ENCODE data around the gene CAPRIN2. TPM values are rescaled to one million over a fixed set of nuclear protein-coding genes. Genes with fewer than 3 reads are reported as not detected.

CAPRIN2 gene
- total and polyA plus RNA-seq, 2 donors, result 12.6 to 37.9 TPM

DNA sequence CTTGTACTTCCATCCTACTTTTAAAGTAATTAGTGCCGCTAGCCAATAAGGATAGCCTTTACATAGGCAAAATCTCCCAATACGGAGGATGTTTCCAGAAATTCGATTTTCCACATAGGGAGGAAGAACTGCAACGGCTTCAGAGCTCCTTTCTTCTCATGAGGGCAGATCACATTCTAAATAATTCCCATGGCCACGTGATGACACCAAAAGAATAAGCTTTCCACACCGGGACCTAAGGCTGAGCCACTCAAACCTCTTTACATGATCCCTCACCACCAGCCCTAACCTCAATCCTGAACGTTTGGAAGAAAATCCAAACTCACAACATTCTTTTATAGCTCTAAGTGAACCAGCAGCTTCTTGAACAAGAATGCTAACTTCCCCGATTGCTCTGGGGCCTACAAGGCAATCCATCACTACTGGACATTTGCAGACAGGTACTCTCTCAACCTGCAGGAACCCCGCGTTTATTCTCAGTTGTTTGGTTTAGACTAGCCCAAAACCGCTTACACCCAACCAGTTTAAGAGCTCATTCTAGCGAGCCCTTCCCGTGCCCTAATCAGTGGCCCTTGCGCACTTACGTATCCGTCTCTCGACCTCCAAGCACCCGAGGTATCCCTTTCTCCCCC is 884 bp downstream of the CAPRIN2 start:
- Histone ChIP-seq H3K4me1 (ENCODE audit: control insufficient read depth in 2 of 2, insufficient read depth in 2 of 2, low read length in 2 of 2) (peaks cover 8 to 13% of the 10 kb centered on the region in 2 donors), H3K4me3 (ENCODE audit: low read length in 2 of 2) (peak overlapping the region; percentile 70 to 87), H3K36me3 (ENCODE audit: control insufficient read depth in 2 of 2, insufficient read depth in 2 of 2, low read length in 1 of 2) (no peaks in the 10 kb centered on the region), H3K9me3 (ENCODE audit: control insufficient read depth in 2 of 2, insufficient read depth in 1 of 2, low read length in 1 of 2) (no peaks in the 10 kb centered on the region), H3K27me3 (ENCODE audit: control insufficient read depth in 2 of 2, insufficient read depth in 1 of 2, low read length in 1 of 2) (peaks cover 0 to 2% of the 10 kb centered on the region in 2 donors), H3K27ac (ENCODE audit: low read depth in 1 of 2, low read length in 1 of 2) (peak overlapping the region in 1 of 2 donors; percentile 84)
- 14% methylated on average over 18 of the region's 18 CpGs for WGBS
- DNase-seq (ENCODE audit: low read depth in 6 of 9, low spot score in 9 of 9), result peak in 1 of 9 donors; percentile 22

DNA sequence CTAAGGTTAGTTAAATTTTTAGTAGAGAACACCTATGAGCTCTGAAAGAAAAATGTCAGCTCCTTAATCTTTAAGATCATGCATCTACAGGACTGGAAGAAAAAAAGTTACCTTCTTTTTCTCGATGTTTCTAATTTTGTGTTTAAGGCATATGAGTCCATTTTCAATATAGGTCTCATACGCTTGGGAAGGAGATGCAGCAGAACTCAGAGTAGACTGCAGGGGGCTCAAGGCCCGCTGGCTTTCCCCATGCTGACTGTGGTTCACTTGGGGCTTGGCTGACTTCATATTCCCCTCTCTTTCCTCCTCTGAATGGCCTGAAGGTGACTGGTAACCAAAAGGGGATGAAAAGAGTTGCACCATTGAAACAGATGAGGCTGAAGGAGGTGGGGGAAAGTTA is 1.5 kb downstream of the CAPRIN2 start:
- peak in 5 of 9 donors; percentile 4 to 59 (median 15) for DNase-seq (ENCODE audit: low read depth in 6 of 9, low spot score in 9 of 9)
- Histone ChIP-seq H3K9me3 (ENCODE audit: control insufficient read depth in 2 of 2, insufficient read depth in 1 of 2, low read length in 1 of 2) (no peaks in the 10 kb centered on the region), H3K4me1 (ENCODE audit: control insufficient read depth in 2 of 2, insufficient read depth in 2 of 2, low read length in 2 of 2) (peaks cover 8 to 13% of the 10 kb centered on the region in 2 donors), H3K27ac (ENCODE audit: low read depth in 1 of 2, low read length in 1 of 2) (no peak overlapping the region), H3K27me3 (ENCODE audit: control insufficient read depth in 2 of 2, insufficient read depth in 1 of 2, low read length in 1 of 2) (peaks cover 0 to 2% of the 10 kb centered on the region in 2 donors), H3K36me3 (ENCODE audit: control insufficient read depth in 2 of 2, insufficient read depth in 2 of 2, low read length in 1 of 2) (no peaks in the 10 kb centered on the region), H3K4me3 (ENCODE audit: low read length in 2 of 2) (no peak overlapping the region)
- WGBS, result 68% methylated on average over 3 of the region's 3 CpGs

DNA sequence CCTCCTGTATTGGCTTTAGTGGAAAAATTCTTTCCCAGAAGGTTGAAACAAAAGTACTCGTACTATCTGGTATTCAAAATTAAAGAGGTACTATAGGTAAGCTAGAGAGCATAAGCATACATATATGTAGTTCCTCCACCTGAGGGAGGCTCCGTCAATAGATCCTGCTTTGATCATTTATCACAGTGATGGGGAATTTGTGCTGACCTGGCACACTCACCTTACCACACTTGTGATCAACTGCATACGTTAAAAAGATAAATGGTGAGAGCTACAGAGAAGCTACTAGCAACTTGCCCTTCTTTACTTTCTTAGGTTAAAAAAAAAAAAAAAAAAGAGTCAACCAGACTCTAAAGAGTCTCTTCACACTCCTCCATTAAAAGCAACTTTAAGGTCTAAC is 2.5 kb downstream of the CAPRIN2 start:
- Histone ChIP-seq H3K9me3 (ENCODE audit: control insufficient read depth in 2 of 2, insufficient read depth in 1 of 2, low read length in 1 of 2) (no peaks in the 10 kb centered on the region), H3K4me1 (ENCODE audit: control insufficient read depth in 2 of 2, insufficient read depth in 2 of 2, low read length in 2 of 2) (peaks cover 8 to 13% of the 10 kb centered on the region in 2 donors), H3K27ac (ENCODE audit: low read depth in 1 of 2, low read length in 1 of 2) (no peak overlapping the region), H3K27me3 (ENCODE audit: control insufficient read depth in 2 of 2, insufficient read depth in 1 of 2, low read length in 1 of 2) (peaks cover 0 to 2% of the 10 kb centered on the region in 2 donors), H3K36me3 (ENCODE audit: control insufficient read depth in 2 of 2, insufficient read depth in 2 of 2, low read length in 1 of 2) (no peaks in the 10 kb centered on the region), H3K4me3 (ENCODE audit: low read length in 2 of 2) (no peak overlapping the region)
- 98% methylated on average over 3 of the region's 3 CpGs for WGBS
- no peak for DNase-seq (ENCODE audit: low read depth in 6 of 9, low spot score in 9 of 9)

DNA sequence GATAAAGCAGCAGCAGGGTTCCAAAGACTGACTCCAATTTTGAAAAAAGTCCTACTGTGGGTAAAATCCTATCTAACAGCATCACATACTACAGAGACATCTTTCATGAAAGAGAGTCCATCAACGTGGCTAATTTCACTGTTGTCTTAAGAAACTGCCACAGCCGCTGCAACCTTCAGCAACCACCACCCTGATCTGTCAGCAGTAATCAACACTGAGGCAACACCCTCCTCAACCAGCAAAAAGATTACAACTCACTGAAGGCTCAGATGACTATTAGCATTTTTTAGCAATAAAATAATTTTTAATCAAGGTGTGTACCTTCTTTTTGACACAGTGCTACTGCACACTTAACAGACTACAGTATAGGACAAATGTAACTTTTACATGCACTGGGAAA is 6.6 kb downstream of the CAPRIN2 start:
- 95% methylated on average over 2 of the region's 2 CpGs for whole genome bisulfite sequencing
- H3K36me3 ChIP-seq (ENCODE audit: control insufficient read depth in 2 of 2, insufficient read depth in 2 of 2, low read length in 1 of 2), result no peaks in the 10 kb centered on the region
- H3K4me3 ChIP-seq (ENCODE audit: low read length in 2 of 2), result no peak overlapping the region
- DNase-seq (ENCODE audit: low read depth in 6 of 9, low spot score in 9 of 9), result no peak
- H3K4me1 ChIP-seq (ENCODE audit: control insufficient read depth in 2 of 2, insufficient read depth in 2 of 2, low read length in 2 of 2), result no peaks in the 10 kb centered on the region
- no peak overlapping the region for H3K27ac ChIP-seq (ENCODE audit: low read depth in 1 of 2, low read length in 1 of 2)
- no peaks in the 10 kb centered on the region for H3K9me3 ChIP-seq (ENCODE audit: control insufficient read depth in 2 of 2, insufficient read depth in 1 of 2, low read length in 1 of 2)
- no peaks in the 10 kb centered on the region for H3K27me3 ChIP-seq (ENCODE audit: control insufficient read depth in 2 of 2, insufficient read depth in 1 of 2, low read length in 1 of 2)

DNA sequence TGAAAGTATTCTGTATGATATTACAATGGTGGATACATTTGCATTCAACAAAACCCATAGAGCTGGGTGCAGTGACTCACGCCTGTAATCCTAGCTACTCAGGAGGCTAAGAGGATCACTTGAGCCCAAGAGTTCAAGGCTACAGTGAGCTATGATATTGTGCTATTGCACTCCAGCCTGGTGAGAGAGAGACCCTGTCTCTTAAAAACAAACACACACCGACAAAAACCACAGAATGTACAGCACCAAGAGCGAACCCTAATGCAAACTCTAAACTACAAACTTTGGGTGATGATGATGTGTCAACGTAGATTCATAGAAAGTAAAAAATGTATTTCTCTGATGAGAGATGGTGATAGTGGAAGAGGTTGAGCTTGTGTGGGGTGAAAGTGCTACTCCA is 8.6 kb downstream of the CAPRIN2 start:
- 97% methylated on average over 4 of the region's 4 CpGs for WGBS
- DNase-seq (ENCODE audit: low read depth in 6 of 9, low spot score in 9 of 9), result no peak
- Histone ChIP-seq H3K36me3 (ENCODE audit: control insufficient read depth in 2 of 2, insufficient read depth in 2 of 2, low read length in 1 of 2) (no peaks in the 10 kb centered on the region), H3K27ac (ENCODE audit: low read depth in 1 of 2, low read length in 1 of 2) (no peak overlapping the region), H3K4me1 (ENCODE audit: control insufficient read depth in 2 of 2, insufficient read depth in 2 of 2, low read length in 2 of 2) (no peaks in the 10 kb centered on the region), H3K9me3 (ENCODE audit: control insufficient read depth in 2 of 2, insufficient read depth in 1 of 2, low read length in 1 of 2) (no peaks in the 10 kb centered on the region), H3K4me3 (ENCODE audit: low read length in 2 of 2) (no peak overlapping the region), H3K27me3 (ENCODE audit: control insufficient read depth in 2 of 2, insufficient read depth in 1 of 2, low read length in 1 of 2) (no peaks in the 10 kb centered on the region)

DNA sequence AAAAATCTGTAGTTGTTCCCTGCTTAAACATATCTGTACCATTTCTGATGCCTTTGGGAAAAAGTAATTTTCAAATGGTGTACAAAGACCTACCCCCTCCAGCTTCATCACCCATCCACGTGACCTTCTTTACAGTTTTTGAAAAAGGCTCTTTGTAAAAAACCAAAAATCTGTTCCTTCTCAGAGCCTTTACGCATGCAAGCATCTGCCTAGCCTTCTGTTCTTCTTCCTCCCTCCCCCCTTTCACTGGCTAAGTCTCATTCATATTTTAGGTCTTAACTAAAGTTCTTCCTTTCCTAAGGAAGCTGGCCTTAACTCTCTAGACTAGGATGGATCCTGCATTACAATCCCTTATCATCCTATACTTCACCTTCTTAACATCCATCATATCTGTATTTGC is 10.4 kb downstream of the CAPRIN2 start:
- Histone ChIP-seq H3K9me3 (ENCODE audit: control insufficient read depth in 2 of 2, insufficient read depth in 1 of 2, low read length in 1 of 2) (no peaks in the 10 kb centered on the region), H3K4me3 (ENCODE audit: low read length in 2 of 2) (no peak overlapping the region), H3K27me3 (ENCODE audit: control insufficient read depth in 2 of 2, insufficient read depth in 1 of 2, low read length in 1 of 2) (no peaks in the 10 kb centered on the region), H3K4me1 (ENCODE audit: control insufficient read depth in 2 of 2, insufficient read depth in 2 of 2, low read length in 2 of 2) (no peaks in the 10 kb centered on the region), H3K27ac (ENCODE audit: low read depth in 1 of 2, low read length in 1 of 2) (no peak overlapping the region), H3K36me3 (ENCODE audit: control insufficient read depth in 2 of 2, insufficient read depth in 2 of 2, low read length in 1 of 2) (no peaks in the 10 kb centered on the region)
- 100% methylated on average over 2 of the region's 2 CpGs for whole genome bisulfite sequencing
- no peak for DNase-seq (ENCODE audit: low read depth in 6 of 9, low spot score in 9 of 9)

DNA sequence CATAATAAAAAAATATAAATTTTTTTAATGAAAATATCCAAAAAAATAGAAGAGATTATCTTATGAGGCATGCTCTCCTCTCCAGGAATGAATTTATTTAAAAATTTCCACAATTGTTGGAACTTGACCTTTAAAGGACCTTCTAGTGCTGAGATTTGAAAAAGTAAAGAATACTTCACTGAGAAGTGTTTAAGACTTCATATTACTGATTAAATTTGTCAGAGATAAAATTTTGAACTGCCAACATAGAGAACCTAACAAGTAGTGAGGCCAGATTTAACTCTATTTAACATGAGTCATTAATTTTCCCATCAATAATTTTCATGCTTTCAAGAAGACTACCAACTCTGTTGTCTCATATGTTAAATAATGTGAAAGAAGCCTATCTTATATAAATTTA is 14.5 kb downstream of the CAPRIN2 start:
- peaks cover 0 to 7% of the 10 kb centered on the region in 2 donors for H3K36me3 ChIP-seq (ENCODE audit: control insufficient read depth in 2 of 2, insufficient read depth in 2 of 2, low read length in 1 of 2)
- no peaks in the 10 kb centered on the region for H3K9me3 ChIP-seq (ENCODE audit: control insufficient read depth in 2 of 2, insufficient read depth in 1 of 2, low read length in 1 of 2)
- no peaks in the 10 kb centered on the region for H3K4me1 ChIP-seq (ENCODE audit: control insufficient read depth in 2 of 2, insufficient read depth in 2 of 2, low read length in 2 of 2)
- no peaks in the 10 kb centered on the region for H3K27me3 ChIP-seq (ENCODE audit: control insufficient read depth in 2 of 2, insufficient read depth in 1 of 2, low read length in 1 of 2)
- H3K27ac ChIP-seq (ENCODE audit: low read depth in 1 of 2, low read length in 1 of 2), result no peak overlapping the region
- DNase-seq (ENCODE audit: low read depth in 6 of 9, low spot score in 9 of 9), result no peak
- no peak overlapping the region for H3K4me3 ChIP-seq (ENCODE audit: low read length in 2 of 2)

DNA sequence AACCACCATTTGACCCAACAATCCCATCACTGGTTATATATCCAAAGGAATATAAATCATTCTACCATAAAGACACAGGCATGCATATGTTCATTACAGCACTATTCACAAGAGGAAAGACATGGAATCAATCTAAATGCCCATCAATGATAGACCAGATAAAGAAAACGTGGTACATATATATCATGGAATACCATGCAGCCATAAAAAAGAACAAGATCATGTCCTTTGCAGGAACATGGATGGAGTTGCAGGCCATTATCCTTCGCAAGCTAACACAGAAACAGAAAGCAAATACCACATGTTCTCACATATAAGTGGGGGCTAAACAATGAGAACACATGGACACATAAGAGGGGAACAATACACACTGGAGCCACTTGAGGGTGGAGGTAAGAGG is 15.7 kb downstream of the CAPRIN2 start:
- H3K27ac ChIP-seq (ENCODE audit: low read depth in 1 of 2, low read length in 1 of 2), result no peak overlapping the region
- no peaks in the 10 kb centered on the region for H3K27me3 ChIP-seq (ENCODE audit: control insufficient read depth in 2 of 2, insufficient read depth in 1 of 2, low read length in 1 of 2)
- H3K4me1 ChIP-seq (ENCODE audit: control insufficient read depth in 2 of 2, insufficient read depth in 2 of 2, low read length in 2 of 2), result no peaks in the 10 kb centered on the region
- H3K4me3 ChIP-seq (ENCODE audit: low read length in 2 of 2), result no peak overlapping the region
- H3K36me3 ChIP-seq (ENCODE audit: control insufficient read depth in 2 of 2, insufficient read depth in 2 of 2, low read length in 1 of 2), result peaks cover 2 to 13% of the 10 kb centered on the region in 2 donors
- no peaks in the 10 kb centered on the region for H3K9me3 ChIP-seq (ENCODE audit: control insufficient read depth in 2 of 2, insufficient read depth in 1 of 2, low read length in 1 of 2)
- WGBS, result 96% methylated on average over 2 of the region's 2 CpGs
- no peak for DNase-seq (ENCODE audit: low read depth in 6 of 9, low spot score in 9 of 9)

DNA sequence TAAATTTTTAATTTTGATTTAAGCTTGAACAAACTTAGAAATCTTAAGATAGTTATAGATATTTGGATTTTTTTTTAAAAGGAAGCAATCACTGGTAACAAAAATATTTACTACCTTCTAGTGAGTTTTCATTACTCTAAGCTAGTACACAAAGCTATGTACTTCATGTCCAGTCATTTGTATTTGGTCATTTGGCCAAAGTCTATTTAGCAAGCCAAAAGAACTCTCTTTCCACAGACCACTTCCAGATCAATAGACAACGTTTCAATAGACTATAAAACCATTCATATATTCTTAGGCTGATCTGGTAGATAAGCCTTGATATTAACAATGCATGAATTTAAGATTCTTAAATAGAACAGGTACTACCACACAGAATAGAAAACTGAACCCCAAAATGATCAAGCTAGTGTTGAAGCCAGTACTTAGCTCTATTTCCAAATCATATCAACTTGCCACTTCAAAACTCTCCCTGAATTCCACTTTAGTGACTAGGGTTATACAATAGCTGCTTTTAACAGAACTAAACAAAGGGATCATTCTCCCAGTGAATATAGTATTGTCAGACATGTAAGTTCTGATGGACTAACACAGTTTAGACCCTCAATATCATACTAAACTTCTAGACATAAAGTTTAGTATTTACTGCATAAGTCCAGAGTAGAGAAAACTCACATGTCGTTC is 21.7 kb downstream of the CAPRIN2 start:
- Histone ChIP-seq H3K36me3 (ENCODE audit: control insufficient read depth in 2 of 2, insufficient read depth in 2 of 2, low read length in 1 of 2) (peaks cover 6 to 14% of the 10 kb centered on the region in 2 donors), H3K27ac (ENCODE audit: low read depth in 1 of 2, low read length in 1 of 2) (no peak overlapping the region), H3K27me3 (ENCODE audit: control insufficient read depth in 2 of 2, insufficient read depth in 1 of 2, low read length in 1 of 2) (no peaks in the 10 kb centered on the region), H3K4me3 (ENCODE audit: low read length in 2 of 2) (no peak overlapping the region), H3K4me1 (ENCODE audit: control insufficient read depth in 2 of 2, insufficient read depth in 2 of 2, low read length in 2 of 2) (no peaks in the 10 kb centered on the region), H3K9me3 (ENCODE audit: control insufficient read depth in 2 of 2, insufficient read depth in 1 of 2, low read length in 1 of 2) (no peaks in the 10 kb centered on the region)
- WGBS, result 97% methylated on average over 2 of the region's 2 CpGs
- no peak for DNase-seq (ENCODE audit: low read depth in 6 of 9, low spot score in 9 of 9)

All from thymus (tissue), 11 donors.